ENCODE data around the gene KLHL18. TPM values are rescaled to one million over a fixed set of nuclear protein-coding genes. Genes with fewer than 3 reads are reported as not detected.

The KLHL18 gene
- total RNA-seq, 1 donor from 2014 or later, result 1.8 TPM

- peak; percentile 51 to 83 for DNase-seq (ENCODE audit: low spot score in 2 of 2)
- no peak for TF ChIP-seq CTCF (IDR thresholded peaks at IDR 0.05)
- Histone ChIP-seq H3K9me3 (no peaks in the 10 kb centered on the region), H3K27me3 (no peaks in the 10 kb centered on the region), H3K4me1 (peaks cover 0 to 5% of the 10 kb centered on the region in 2 donors), H3K4me3 (no peak overlapping the region), H3K27ac (no peak overlapping the region), H3K36me3 (peaks cover 0 to 3% of the 10 kb centered on the region in 2 donors)
- intact Hi-C loops (cut with DNase I), result no loop called here
Measured at GRCh38 chr3:47266709-47267489, 15.8 kb upstream of the KLHL18 start.

- intact Hi-C loops (cut with DNase I), result no loop called here
- no peak for DNase-seq (ENCODE audit: low spot score in 2 of 2)
- Histone ChIP-seq H3K27me3 (no peaks in the 10 kb centered on the region), H3K9me3 (no peaks in the 10 kb centered on the region), H3K27ac (no peak overlapping the region), H3K4me1 (peaks cover 0 to 5% of the 10 kb centered on the region in 2 donors), H3K4me3 (no peak overlapping the region), H3K36me3 (peaks cover 0 to 3% of the 10 kb centered on the region in 2 donors)
- no peak for TF ChIP-seq CTCF (IDR thresholded peaks at IDR 0.05)
Measured at GRCh38 chr3:47267490-47267824, 15.3 kb upstream of the KLHL18 start.

- DNase-seq (ENCODE audit: low spot score in 2 of 2), result no peak
- H3K4me3 ChIP-seq, result no peak overlapping the region
- peaks cover 0 to 5% of the 10 kb centered on the region in 2 donors for H3K4me1 ChIP-seq
- intact Hi-C loops (cut with DNase I), result no loop called here
- H3K36me3 ChIP-seq, result peaks cover 0 to 3% of the 10 kb centered on the region in 2 donors
- H3K9me3 ChIP-seq, result no peaks in the 10 kb centered on the region
- H3K27ac ChIP-seq, result no peak overlapping the region
- H3K27me3 ChIP-seq, result no peaks in the 10 kb centered on the region
- TF ChIP-seq CTCF (IDR thresholded peaks at IDR 0.05), result no peak
Measured at GRCh38 chr3:47270526-47270925, 12.2 kb upstream of the KLHL18 start.

GRCh38 chr3:47273564-47273963, 9.2 kb upstream of the KLHL18 start:
- Histone ChIP-seq H3K4me3 (no peak overlapping the region), H3K27ac (no peak overlapping the region), H3K9me3 (no peaks in the 10 kb centered on the region), H3K27me3 (no peaks in the 10 kb centered on the region), H3K4me1 (no peaks in the 10 kb centered on the region), H3K36me3 (peaks cover 0 to 3% of the 10 kb centered on the region in 2 donors)
- intact Hi-C loops (cut with DNase I), result no loop called here
- no peak for DNase-seq (ENCODE audit: low spot score in 2 of 2)
- no peak for TF ChIP-seq CTCF (IDR thresholded peaks at IDR 0.05)

GRCh38 chr3:47274652-47275051, 8.1 kb upstream of the KLHL18 start:
- DNase-seq (ENCODE audit: low spot score in 2 of 2), result no peak
- H3K27me3 ChIP-seq, result no peaks in the 10 kb centered on the region
- H3K27ac ChIP-seq, result no peak overlapping the region
- intact Hi-C loops (cut with DNase I), result no loop called here
- no peak for TF ChIP-seq CTCF (IDR thresholded peaks at IDR 0.05)
- no peak overlapping the region for H3K4me3 ChIP-seq
- no peaks in the 10 kb centered on the region for H3K9me3 ChIP-seq
- peaks cover 0 to 3% of the 10 kb centered on the region in 2 donors for H3K36me3 ChIP-seq
- H3K4me1 ChIP-seq, result no peaks in the 10 kb centered on the region
